H9 (cell line): ENCODE results near the gene MMS19. TPM values are rescaled to one million over a fixed set of nuclear protein-coding genes. Genes with fewer than 3 reads are reported as not detected.

Experiments used
- DNase-seq: peaks from one replicate; pipeline ENCODE4 v3.0.0-alpha.2; 2017
- H2AFZ ChIP-seq: one replicate; pipeline ENCODE4 v1.6.1; 2013; ENCODE audit warnings: mild to moderate bottlenecking, low read length, control low read depth, moderate library complexity
- H2AK5ac ChIP-seq: 2 replicates; pipeline ENCODE4 v1.6.1; 2013; ENCODE audit warnings: low read length, control low read depth, mixed read lengths; ENCODE audit not compliant: insufficient read length
- H2BK120ac ChIP-seq: one replicate; pipeline ENCODE4 v1.6.1; 2013; ENCODE audit warnings: low read depth, mild to moderate bottlenecking, low read length, control low read depth, inconsistent platforms; ENCODE audit not compliant: poor library complexity, severe bottlenecking
- H2BK12ac ChIP-seq: 2 replicates; pipeline ENCODE4 v1.6.1; 2013; ENCODE audit warnings: low read length, control low read depth, mixed read lengths, low read depth; ENCODE audit not compliant: insufficient read length
- H2BK15ac ChIP-seq: 2 replicates; pipeline ENCODE4 v1.6.1; 2013; ENCODE audit warnings: low read depth, low read length, control low read depth
- H2BK20ac ChIP-seq: one replicate; pipeline ENCODE4 v1.6.1; 2013; ENCODE audit warnings: low read depth, mild to moderate bottlenecking, low read length, control low read depth, inconsistent platforms; ENCODE audit not compliant: poor library complexity, severe bottlenecking
- H2BK5ac ChIP-seq: 2 replicates; pipeline ENCODE4 v1.6.1; 2013; ENCODE audit warnings: low read length, control low read depth, mixed read lengths; ENCODE audit not compliant: insufficient read length
- H3K14ac ChIP-seq: 2 replicates; pipeline ENCODE4 v1.6.1; 2013; ENCODE audit warnings: low read length, control low read depth; ENCODE audit not compliant: insufficient read depth
- H3K18ac ChIP-seq: 2 replicates; pipeline ENCODE4 v1.6.1; 2013; ENCODE audit warnings: low read depth, mild to moderate bottlenecking, mixed read lengths, low read length, control low read depth; ENCODE audit not compliant: insufficient read length
- H3K23ac ChIP-seq: 2 replicates; pipeline ENCODE4 v1.6.1; 2013; ENCODE audit warnings: low read length, control low read depth, mixed read lengths, low read depth; ENCODE audit not compliant: insufficient read length
- H3K23me2 ChIP-seq: 2 replicates; pipeline ENCODE4 v1.6.1; 2013; ENCODE audit warnings: low read depth, mild to moderate bottlenecking, mixed read lengths, low read length, control low read depth; ENCODE audit not compliant: insufficient read length, poor library complexity, severe bottlenecking
- H3K27ac ChIP-seq: 2 replicates; pipeline ENCODE4 v1.5.1; 2013; ENCODE audit warnings: low read length, control low read depth, mixed read lengths, low read depth; ENCODE audit not compliant: insufficient read length
- H3K27me3 ChIP-seq: 2 replicates; pipeline ENCODE4 v1.6.1; 2013; ENCODE audit warnings: low read length, control low read depth, inconsistent platforms; ENCODE audit not compliant: insufficient read depth
- H3K4ac ChIP-seq: 2 replicates; pipeline ENCODE4 v1.6.1; 2013; ENCODE audit warnings: low read depth, mild to moderate bottlenecking, control low read depth, inconsistent platforms, low read length, moderate library complexity
- H3K4me1 ChIP-seq: 2 replicates; pipeline ENCODE4 v1.6.1; 2013; ENCODE audit warnings: low read length, control low read depth, inconsistent platforms; ENCODE audit not compliant: insufficient read depth
- H3K4me2 ChIP-seq: 2 replicates; pipeline ENCODE4 v1.6.1; 2013; ENCODE audit warnings: low read length, control low read depth, mixed read lengths; ENCODE audit not compliant: insufficient read length, insufficient read depth
- H3K56ac ChIP-seq: 2 replicates; pipeline ENCODE4 v1.6.1; 2013; ENCODE audit warnings: low read depth, mild to moderate bottlenecking, mixed read lengths, low read length, control low read depth; ENCODE audit not compliant: insufficient read length
- H3K79me1 ChIP-seq: 2 replicates; pipeline ENCODE4 v1.6.1; 2013; ENCODE audit warnings: low read depth, mild to moderate bottlenecking, moderate library complexity, low read length, control low read depth, inconsistent platforms; ENCODE audit not compliant: insufficient read depth, poor library complexity, severe bottlenecking
- H3K79me2 ChIP-seq: 2 replicates; pipeline ENCODE4 v1.6.1; 2013; ENCODE audit warnings: low read length, control low read depth, inconsistent platforms; ENCODE audit not compliant: insufficient read depth
- H3K9ac ChIP-seq: 2 replicates; pipeline ENCODE4 v1.6.1; 2013; ENCODE audit warnings: low read length, control low read depth, mixed read lengths; ENCODE audit not compliant: insufficient read length; ENCODE audit errors: extremely low read depth
- H3K9me3 ChIP-seq: one replicate; pipeline ENCODE4 v1.6.1; 2013; ENCODE audit warnings: low read depth, low read length, inconsistent platforms; ENCODE audit not compliant: control insufficient read depth
- H3T11ph ChIP-seq: one replicate; pipeline ENCODE4 v1.6.1; 2013; ENCODE audit warnings: mild to moderate bottlenecking, low read length, control low read depth, inconsistent platforms
- H4K20me1 ChIP-seq: one replicate; pipeline ENCODE4 v1.6.1; 2013; ENCODE audit not compliant: control insufficient read depth, insufficient read length, insufficient read depth
- H4K5ac ChIP-seq: 2 replicates; pipeline ENCODE4 v1.6.1; 2013; ENCODE audit warnings: low read depth, mild to moderate bottlenecking, mixed read lengths, low read length, control low read depth; ENCODE audit not compliant: insufficient read length
- H4K8ac ChIP-seq: replicated peaks from 2 replicates; pipeline ENCODE4 v1.6.1; 2013; ENCODE audit warnings: low read length, control low read depth, mixed read lengths, low read depth; ENCODE audit not compliant: insufficient read length
- H4K91ac ChIP-seq: 2 replicates; pipeline ENCODE4 v1.6.1; 2013; ENCODE audit warnings: low read depth, mild to moderate bottlenecking, moderate library complexity, mixed read lengths, low read length, control low read depth; ENCODE audit not compliant: insufficient read length
- H3K27ac Mint-ChIP-seq, 3 experiments: 2 replicates in 2 of 3; 3 replicates in 1 of 3; pipeline ENCODE4 v1.8.0; 2020 to 2021; ENCODE audit warnings: mixed read lengths in 3 of 3, mild to moderate bottlenecking in 1 of 3, moderate library complexity in 1 of 3
- H3K27me3 Mint-ChIP-seq: 2 replicates; pipeline ENCODE4 v1.8.0; 2021; ENCODE audit warnings: low read depth, mild to moderate bottlenecking, moderate library complexity, mixed read lengths
- H3K36me3 Mint-ChIP-seq, 3 experiments: 2 replicates in 2 of 3; 3 replicates in 1 of 3; pipeline ENCODE4 v1.8.0; 2020 to 2021; ENCODE audit warnings: low read depth in 3 of 3, mixed read lengths in 3 of 3; ENCODE audit not compliant: insufficient read depth in 1 of 3
- H3K4me1 Mint-ChIP-seq, 2 experiments: 2 replicates each; pipeline ENCODE4 v1.8.0; 2020; ENCODE audit warnings: mixed read lengths in 2 of 2
- H3K4me3 Mint-ChIP-seq, 2 experiments: 2 replicates in 1 of 2; 3 replicates in 1 of 2; pipeline ENCODE4 v1.8.0; 2020 to 2021; ENCODE audit warnings: mild to moderate bottlenecking in 2 of 2, mixed read lengths in 2 of 2, moderate library complexity in 1 of 2
- H3K9me3 Mint-ChIP-seq, 2 experiments: 2 replicates in 1 of 2; 3 replicates in 1 of 2; pipeline ENCODE4 v1.8.0; 2020; ENCODE audit warnings: mild to moderate bottlenecking in 2 of 2, mixed read lengths in 2 of 2, moderate library complexity in 1 of 2
- WGBS: extraction: QIAGEN DNeasy Blood & Tissue Kit; methylation state at CpG from one replicate; pipeline ENCODE4 v1.1.7; 2013; ENCODE audit warnings: missing lambda C conversion rate, low lambda C conversion rate, mixed read lengths; ENCODE audit not compliant: insufficient read length; ENCODE audit errors: extremely low coverage; 5-methylcytosine and 5-hydroxymethylcytosine counted together
- total RNA-seq: library from RNA; stranded (reverse); gene quantifications from 2 replicates; pipeline ENCODE4 v1.2.1, GENCODE V29; 2021
- TF ChIP-seq, protein P1 (sequence below): fragments of 200-600 bp; sonication (generic); conservative IDR thresholded peaks from 3 replicates; pipeline ENCODE4 v1.8.0; 2021; ENCODE audit warnings: antibody characterized with exemption, mild to moderate bottlenecking

The MMS19 gene
- total RNA-seq, 1 experiment from 2014 or later, result 102 TPM

DNA sequence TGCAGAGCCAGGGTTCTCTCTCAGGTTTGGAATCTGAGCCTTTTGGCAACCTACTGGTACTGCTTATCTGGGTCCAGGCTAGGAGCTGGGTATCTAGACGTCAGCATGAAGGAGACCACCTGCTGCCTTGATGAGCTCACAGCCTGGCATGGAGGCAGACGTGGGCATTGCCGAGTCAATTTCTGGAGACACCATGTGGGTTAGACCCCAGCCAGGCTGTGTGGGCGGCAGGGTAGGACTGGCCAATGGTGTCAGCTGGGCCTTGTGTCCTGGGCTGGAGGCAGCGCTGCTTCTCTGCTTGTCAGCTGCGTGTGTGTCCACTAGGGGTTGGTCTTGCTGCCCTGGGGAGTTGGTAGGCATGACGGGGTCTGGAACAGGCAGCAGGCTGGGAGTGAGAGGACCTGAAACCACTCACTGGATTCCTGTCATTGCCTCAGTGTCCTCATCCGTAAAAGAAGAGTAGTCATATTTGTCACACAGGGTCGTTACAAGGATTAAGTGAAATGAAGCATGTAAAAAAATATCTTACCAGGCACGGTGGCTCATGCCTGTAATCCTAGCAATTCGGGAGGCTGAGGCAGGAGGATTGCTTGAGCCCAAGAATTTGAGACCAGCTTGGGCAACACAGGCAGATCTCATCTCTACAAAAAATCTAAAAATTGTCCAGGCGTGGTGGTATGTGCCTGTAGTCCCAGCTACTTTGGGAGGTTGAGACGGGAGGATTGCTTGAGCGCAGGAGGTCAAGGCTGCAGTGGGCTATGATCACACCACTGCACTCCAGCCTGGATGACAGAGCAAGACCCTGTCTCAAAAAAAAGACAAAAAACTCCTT is 42.7 kb upstream of the MMS19 start:
- Histone ChIP-seq H3K9me3 (no peaks in the 10 kb centered on the region), H3K23ac (no peak overlapping the region), H2BK12ac (no peak overlapping the region), H3K23me2 (no peaks in the 10 kb centered on the region), H3K4me1 (no peaks in the 10 kb centered on the region; the same call in 1 of the 2 replicates), H3K56ac (no peak overlapping the region), H4K5ac (no peak overlapping the region), H2BK15ac (no peak overlapping the region), H4K8ac (no peak overlapping the region), H3K4ac (no peak overlapping the region), H3K9ac (no peak overlapping the region), H4K20me1 (no peaks in the 10 kb centered on the region), H3K27ac (no peak overlapping the region), H3T11ph (no peak overlapping the region), H3K79me1 (no peaks in the 10 kb centered on the region), H2BK120ac (no peak overlapping the region), H3K18ac (no peak overlapping the region), H3K27me3 (no peaks in the 10 kb centered on the region), H2AK5ac (no peak overlapping the region), H3K79me2 (no peaks in the 10 kb centered on the region; the same call in 1 of the 2 replicates), H3K4me2 (no peak overlapping the region), H3K14ac (no peak overlapping the region), H2BK5ac (no peak overlapping the region), H2BK20ac (no peak overlapping the region), H2AFZ (no peak overlapping the region), H4K91ac (no peak overlapping the region)
- Mint-ChIP-seq H3K36me3 (no peaks in the 10 kb centered on the region; a peak in 1 of 7 replicates), H3K9me3 (no peaks in the 10 kb centered on the region), H3K4me3 (no peak overlapping the region), H3K27ac (peak overlapping the region; percentile 86 to 98 (median 95); a peak in 5 of 7 replicates), H3K4me1 (peaks cover 35 to 45% of the 10 kb centered on the region in 2 experiments), H3K27me3 (no peaks in the 10 kb centered on the region)
- no CpG with 5 or more reads among the region's 14 CpGs for WGBS
- TF ChIP-seq, protein P1, sequence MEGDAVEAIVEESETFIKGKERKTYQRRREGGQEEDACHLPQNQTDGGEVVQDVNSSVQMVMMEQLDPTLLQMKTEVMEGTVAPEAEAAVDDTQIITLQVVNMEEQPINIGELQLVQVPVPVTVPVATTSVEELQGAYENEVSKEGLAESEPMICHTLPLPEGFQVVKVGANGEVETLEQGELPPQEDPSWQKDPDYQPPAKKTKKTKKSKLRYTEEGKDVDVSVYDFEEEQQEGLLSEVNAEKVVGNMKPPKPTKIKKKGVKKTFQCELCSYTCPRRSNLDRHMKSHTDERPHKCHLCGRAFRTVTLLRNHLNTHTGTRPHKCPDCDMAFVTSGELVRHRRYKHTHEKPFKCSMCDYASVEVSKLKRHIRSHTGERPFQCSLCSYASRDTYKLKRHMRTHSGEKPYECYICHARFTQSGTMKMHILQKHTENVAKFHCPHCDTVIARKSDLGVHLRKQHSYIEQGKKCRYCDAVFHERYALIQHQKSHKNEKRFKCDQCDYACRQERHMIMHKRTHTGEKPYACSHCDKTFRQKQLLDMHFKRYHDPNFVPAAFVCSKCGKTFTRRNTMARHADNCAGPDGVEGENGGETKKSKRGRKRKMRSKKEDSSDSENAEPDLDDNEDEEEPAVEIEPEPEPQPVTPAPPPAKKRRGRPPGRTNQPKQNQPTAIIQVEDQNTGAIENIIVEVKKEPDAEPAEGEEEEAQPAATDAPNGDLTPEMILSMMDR, result peak; percentile 47; the same call in 2 of the 3 replicates
- DNase-seq, result peak; percentile 71
